Measurements from ENCODE around the gene KRT15. TPM values are rescaled to one million over a fixed set of nuclear protein-coding genes. Genes with fewer than 3 reads are reported as not detected.

The KRT15 gene
- total RNA-seq, 2 donors from 2014 or later, result 138 to 1,038 TPM

- intact Hi-C loops (cut with DNase I), result no loop called here
- no peaks in the 10 kb centered on the region for H3K27me3 ChIP-seq (replicated peaks; ENCODE audit: insufficient read depth)
- TF ChIP-seq POLR2AphosphoS5 (IDR thresholded peaks at IDR 0.05) (no peak), POLR2A (IDR thresholded peaks at IDR 0.05) (no peak), CTCF (IDR thresholded peaks at IDR 0.05) (no peak)
- peaks cover 8% of the 10 kb centered on the region for H3K4me1 ChIP-seq (replicated peaks)
- DNase-seq (ENCODE audit: low spot score), result no peak
- no peaks in the 10 kb centered on the region for H3K9me3 ChIP-seq
- 34% methylated on average over 10 of the region's 10 CpGs for WGBS
- H3K27ac ChIP-seq, result peak overlapping the region; percentile 3 to 24
- H3K36me3 ChIP-seq, result no peaks in the 10 kb centered on the region
- no peak overlapping the region for H3K4me3 ChIP-seq
Observed at GRCh38 chr17:41520821-41521521, 2.3 kb upstream of the KRT15 start.

GRCh38 chr17:41519501-41520224, 973 bp upstream of the KRT15 start:
- TF ChIP-seq POLR2AphosphoS5 (IDR thresholded peaks at IDR 0.05) (peak; percentile 28), POLR2A (IDR thresholded peaks at IDR 0.05) (no peak)
- no peaks in the 10 kb centered on the region for H3K36me3 ChIP-seq
- DNase-seq (ENCODE audit: low spot score), result peak; percentile 73
- 47% methylated on average over 10 of the region's 11 CpGs for WGBS
- no peak overlapping the region for H3K4me3 ChIP-seq
- no peaks in the 10 kb centered on the region for H3K9me3 ChIP-seq
- H3K27ac ChIP-seq, result peak overlapping the region; percentile 12
- intact Hi-C loops (cut with DNase I), result no loop called here
- H3K27me3 ChIP-seq (replicated peaks; ENCODE audit: insufficient read depth), result no peaks in the 10 kb centered on the region
- peaks cover 8% of the 10 kb centered on the region for H3K4me1 ChIP-seq (replicated peaks)

DNA sequence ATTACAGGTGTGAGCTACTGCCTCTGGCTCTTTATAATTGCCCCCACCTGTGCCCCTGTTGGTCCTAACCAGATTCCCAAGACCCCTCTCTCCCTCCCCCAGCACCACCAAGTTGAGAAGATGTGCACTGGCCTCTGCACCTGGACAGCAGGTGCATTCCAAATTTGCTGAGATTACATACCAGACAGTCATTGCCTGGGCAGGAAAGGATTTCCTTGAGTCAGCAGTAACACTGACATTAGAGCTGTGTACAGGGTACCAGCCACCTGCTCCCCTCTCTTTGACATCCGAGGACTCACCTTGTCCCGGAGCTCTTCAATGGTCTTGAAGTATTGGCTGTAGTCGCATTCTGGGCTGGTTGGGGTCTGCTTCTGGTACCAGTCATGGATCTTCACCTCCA, 659 bp downstream of the KRT15 start:
- intact Hi-C loops (cut with DNase I), result no loop called here
- no peaks in the 10 kb centered on the region for H3K36me3 ChIP-seq

GRCh38 chr17:41516830-41517283, 1.8 kb downstream of the KRT15 start:
- TF ChIP-seq POLR2AphosphoS5 (IDR thresholded peaks at IDR 0.05) (no peak), POLR2A (IDR thresholded peaks at IDR 0.05) (peak; percentile 34)
- Histone ChIP-seq H3K4me1 (replicated peaks) (no peaks in the 10 kb centered on the region), H3K9me3 (no peaks in the 10 kb centered on the region), H3K4me3 (peak overlapping the region; percentile 26 to 27), H3K27ac (peak overlapping the region; percentile 21 to 40), H3K36me3 (no peaks in the 10 kb centered on the region), H3K27me3 (replicated peaks; ENCODE audit: insufficient read depth) (no peaks in the 10 kb centered on the region)
- no peak for DNase-seq (ENCODE audit: low spot score)
- 52% methylated on average over 14 of the region's 14 CpGs for WGBS
- intact Hi-C loops (cut with DNase I), result no loop called here

More for the DNA sequence above, 659 bp downstream of the KRT15 start:
- no peaks in the 10 kb centered on the region for H3K27me3 ChIP-seq (replicated peaks; ENCODE audit: insufficient read depth)
- H3K27ac ChIP-seq, result peak overlapping the region in 1 of 2 donors; percentile 22
- peaks cover 4% of the 10 kb centered on the region for H3K4me1 ChIP-seq (replicated peaks)
- 66% methylated on average over 3 of the region's 3 CpGs for WGBS
- H3K4me3 ChIP-seq, result peak overlapping the region; percentile 26 to 27
- no peaks in the 10 kb centered on the region for H3K9me3 ChIP-seq
- DNase-seq (ENCODE audit: low spot score), result no peak
- TF ChIP-seq CTCF (IDR thresholded peaks at IDR 0.05) (no peak), POLR2AphosphoS5 (IDR thresholded peaks at IDR 0.05) (no peak), POLR2A (IDR thresholded peaks at IDR 0.05) (no peak)

- H3K36me3 ChIP-seq, result no peaks in the 10 kb centered on the region
- H3K27ac ChIP-seq, result peak overlapping the region; percentile 21 to 40
- WGBS, result 49% methylated on average over 14 of the region's 14 CpGs
- intact Hi-C loops (cut with DNase I), result no loop called here
- H3K9me3 ChIP-seq, result no peaks in the 10 kb centered on the region
- H3K4me3 ChIP-seq, result peak overlapping the region; percentile 26 to 27
- no peak for DNase-seq (ENCODE audit: low spot score)
- TF ChIP-seq POLR2AphosphoS5 (IDR thresholded peaks at IDR 0.05), result no peak
- TF ChIP-seq CTCF (IDR thresholded peaks at IDR 0.05), result no peak
- no peak for TF ChIP-seq POLR2A (IDR thresholded peaks at IDR 0.05)
- no peaks in the 10 kb centered on the region for H3K4me1 ChIP-seq (replicated peaks)
- no peaks in the 10 kb centered on the region for H3K27me3 ChIP-seq (replicated peaks; ENCODE audit: insufficient read depth)
Observed at GRCh38 chr17:41516147-41516829, 2.4 kb downstream of the KRT15 start.
